GM19463 (cell line): ENCODE data around the gene FLVCR2.
"Not testable (repeated sequence)": the region's sequence is repeated elsewhere in the genome, so short reads cannot be mapped to it uniquely, and the experiment has no call there.

Source experiments
- ATAC-seq: cut with Tn5 transposase; IDR thresholded peaks from one replicate; pipeline ENCODE4 v1.9.1; 2021; ENCODE audit warnings: mild to moderate bottlenecking, moderate library complexity; ENCODE audit not compliant: unreplicated experiment

FLVCR2 gene

DNA sequence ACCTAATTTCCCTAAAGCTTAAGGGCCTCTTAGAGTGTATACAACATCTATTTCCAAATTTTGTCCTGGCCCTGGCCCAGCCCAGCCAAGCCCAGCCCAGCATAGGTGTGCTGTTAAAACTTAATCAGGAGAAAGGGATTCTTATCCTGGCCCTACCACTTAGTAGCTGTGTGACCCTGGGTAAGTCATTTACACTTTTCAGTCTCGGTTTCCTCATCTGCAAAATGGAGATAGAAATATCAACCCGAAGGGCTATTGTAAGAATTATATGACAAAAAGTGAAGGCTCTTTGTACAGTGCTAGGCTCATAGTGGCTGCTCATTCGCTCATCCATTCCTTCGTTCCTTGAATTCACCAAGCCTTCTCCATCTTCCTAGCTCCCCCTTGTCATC lies 81.8 kb downstream of the FLVCR2 start:
- no peak for ATAC-seq

DNA sequence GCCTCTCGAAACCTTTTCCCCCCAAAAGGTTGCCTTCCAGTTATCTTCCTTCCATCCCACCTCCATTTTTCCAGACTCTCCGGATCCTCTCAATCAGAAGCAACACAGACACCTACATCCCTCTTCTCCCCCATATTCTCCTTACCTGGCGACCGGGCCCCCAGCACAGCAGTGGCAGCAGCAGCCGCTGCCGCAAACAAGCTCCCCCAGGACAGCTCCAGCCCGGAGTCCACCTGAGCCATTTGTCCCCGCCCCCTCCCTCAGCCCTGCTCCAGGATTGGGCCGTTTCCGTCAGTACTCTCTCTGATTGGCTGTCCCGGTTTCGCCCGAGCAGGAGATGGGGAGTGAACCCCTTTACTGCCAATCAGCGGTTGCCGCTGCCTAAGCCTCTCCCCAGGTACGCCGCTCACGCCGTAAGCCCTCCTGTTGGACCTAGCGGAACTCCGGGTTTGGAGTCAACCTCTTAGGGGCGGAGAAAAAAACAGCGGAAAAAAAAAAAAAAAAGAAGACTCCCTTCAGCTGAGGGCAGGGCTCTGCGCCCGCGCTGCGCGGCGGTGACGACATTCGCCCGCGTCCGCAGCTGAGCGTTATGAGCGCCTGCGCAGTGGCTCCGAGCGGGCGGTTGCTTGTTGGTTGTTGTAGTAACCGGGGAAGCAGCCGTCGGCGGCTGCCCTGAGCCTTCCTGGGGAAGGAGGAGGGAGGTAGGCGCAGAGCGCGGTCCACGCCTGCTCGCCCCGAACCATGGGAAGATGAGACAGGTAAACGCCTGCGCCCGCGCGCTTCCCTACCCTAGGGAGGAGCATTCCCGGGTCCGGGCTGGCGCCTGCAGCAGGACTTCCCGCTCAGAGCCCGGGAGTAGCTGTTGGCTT lies 82.4 kb downstream of the FLVCR2 start, which contains the start of the genes ERG28 and TTLL5:
ERG28 (minus strand) TSS at position 247 of the 869 bp plus-strand sequence. CDS start 3,374 bp downstream, outside the sequence.
TTLL5 (plus strand) TSS at position 617 of the 869 bp plus-strand sequence. CDS start 1,904 bp downstream, outside the sequence.
- ATAC-seq: peak; percentile 97

DNA sequence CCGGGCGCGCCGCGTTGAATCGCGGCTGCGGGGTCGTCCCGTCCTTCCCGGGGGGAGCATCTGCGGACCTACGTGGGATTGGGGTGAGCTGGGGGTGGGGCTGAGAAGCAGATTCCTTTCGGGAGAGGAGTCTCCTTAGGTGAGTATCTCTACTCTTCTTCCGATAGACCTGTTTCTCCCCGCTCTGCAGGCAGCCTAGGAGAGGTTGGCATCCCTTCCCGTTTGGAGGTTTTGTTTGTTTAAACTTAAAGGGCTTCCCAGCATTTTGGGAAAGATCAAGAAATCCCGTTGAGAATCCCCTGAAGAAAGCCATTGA lies 83.0 kb downstream of the FLVCR2 start:
- no peak for ATAC-seq

DNA sequence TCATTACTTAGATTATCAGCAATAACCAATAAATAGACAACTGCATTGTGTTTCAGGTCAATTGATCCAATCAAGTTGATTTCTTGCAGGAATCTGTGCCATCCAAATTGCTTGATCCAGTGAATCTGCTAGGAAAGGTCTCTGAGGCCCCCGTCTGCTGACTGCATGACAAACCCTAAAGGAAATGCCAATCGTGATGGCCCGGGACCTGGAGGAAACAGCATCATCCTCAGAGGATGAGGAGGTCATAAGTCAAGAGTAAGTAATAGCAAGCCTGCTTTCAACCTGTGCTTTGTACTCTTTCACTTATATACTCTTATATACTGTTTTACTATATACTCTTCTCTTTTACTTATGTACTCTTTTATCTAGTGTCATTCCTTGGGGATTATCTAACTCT lies 84.5 kb downstream of the FLVCR2 start:
- ATAC-seq: no peak

DNA sequence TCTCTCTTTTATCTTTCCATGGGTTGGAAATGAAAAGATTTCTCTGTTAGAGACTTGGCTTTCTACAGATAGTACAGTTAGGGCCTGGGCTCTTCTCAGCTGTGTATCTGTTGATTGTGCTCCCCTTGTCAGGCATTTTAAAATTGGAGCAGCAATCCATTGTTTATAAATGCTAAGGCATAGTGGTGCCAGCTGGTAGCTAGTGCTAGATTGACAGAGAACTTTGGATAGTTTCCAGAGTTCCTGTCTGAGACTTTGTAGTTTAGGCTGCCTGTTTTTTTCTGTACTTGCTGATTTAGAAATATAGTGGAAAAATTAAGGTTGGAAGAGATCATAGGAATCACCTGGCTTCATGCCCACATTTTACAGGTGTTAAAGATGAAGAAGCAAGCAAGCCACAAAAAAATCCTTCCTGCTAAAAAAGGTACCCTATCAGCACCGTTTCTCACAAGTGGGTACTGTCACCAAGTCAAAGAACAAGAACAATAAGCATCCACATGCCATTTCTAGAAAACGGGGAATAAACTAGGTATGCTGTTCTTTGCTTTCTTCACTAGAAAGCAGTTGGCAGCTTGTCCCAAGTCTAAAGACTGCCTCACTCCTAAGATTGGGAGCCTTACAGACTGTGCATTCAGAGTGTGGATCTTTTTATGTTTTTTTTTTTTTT lies 88.8 kb downstream of the FLVCR2 start:
- ATAC-seq: no peak

DNA sequence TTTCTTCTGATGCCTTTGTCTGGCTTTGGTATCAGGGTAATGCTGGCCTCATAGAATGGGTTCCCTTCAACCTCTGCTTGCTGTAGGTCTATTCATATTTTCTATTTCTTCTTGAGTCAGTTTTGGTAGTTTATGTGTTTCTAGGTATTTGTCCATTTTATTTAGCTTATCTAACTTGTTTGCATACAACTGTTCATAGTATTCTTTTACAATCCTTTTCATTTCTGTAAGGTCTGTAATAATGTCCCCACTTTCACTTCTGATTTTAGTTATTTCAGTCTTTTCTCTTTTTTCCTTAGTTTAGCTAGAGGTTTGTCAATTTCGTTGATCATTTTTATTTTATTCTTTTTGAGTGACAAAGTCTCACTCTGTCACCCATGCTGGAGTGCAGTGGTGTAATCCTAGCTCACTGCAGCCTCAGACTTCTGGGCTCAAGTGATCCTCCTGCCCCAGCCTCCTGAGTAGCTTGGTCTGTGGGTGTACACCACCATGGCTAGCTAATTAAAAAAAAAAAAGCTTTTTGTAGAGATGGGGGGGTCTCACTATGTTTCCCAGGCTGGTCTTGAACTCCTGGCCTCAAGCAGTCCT lies 94.3 kb downstream of the FLVCR2 start:
- ATAC-seq: no peak

DNA sequence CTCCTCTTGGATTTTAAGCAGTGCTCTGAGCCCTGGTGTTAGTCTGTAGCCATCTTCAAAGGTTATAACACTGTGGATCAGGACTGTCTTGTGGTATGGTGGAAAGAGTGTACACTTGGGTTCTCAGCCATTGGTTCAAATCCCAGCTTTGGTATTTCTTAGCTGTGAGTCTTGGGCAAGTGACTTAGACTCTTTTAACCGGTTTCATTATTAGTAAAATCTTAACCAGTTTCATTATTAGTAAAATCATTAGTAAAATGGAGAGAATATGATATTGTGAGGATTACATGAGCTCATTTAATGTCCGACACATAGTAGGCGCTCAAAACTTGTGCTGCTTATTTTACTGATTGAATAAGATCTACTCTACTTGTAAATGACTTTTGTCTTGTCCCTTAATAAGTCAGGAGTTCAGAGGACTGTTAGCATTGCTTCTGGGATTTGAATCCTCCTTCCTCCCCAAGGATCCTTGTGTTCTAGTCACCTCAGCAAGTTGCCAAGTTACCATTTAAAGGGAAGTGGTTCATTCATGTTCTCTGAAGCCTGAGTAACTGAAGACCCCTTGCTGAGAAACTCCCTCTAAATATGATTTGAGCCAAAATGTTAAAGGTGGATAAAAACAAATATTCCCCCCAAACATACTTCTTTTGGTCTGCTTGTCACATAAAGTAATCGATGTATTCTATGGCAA lies 95.1 kb downstream of the FLVCR2 start:
- ATAC-seq: no peak

DNA sequence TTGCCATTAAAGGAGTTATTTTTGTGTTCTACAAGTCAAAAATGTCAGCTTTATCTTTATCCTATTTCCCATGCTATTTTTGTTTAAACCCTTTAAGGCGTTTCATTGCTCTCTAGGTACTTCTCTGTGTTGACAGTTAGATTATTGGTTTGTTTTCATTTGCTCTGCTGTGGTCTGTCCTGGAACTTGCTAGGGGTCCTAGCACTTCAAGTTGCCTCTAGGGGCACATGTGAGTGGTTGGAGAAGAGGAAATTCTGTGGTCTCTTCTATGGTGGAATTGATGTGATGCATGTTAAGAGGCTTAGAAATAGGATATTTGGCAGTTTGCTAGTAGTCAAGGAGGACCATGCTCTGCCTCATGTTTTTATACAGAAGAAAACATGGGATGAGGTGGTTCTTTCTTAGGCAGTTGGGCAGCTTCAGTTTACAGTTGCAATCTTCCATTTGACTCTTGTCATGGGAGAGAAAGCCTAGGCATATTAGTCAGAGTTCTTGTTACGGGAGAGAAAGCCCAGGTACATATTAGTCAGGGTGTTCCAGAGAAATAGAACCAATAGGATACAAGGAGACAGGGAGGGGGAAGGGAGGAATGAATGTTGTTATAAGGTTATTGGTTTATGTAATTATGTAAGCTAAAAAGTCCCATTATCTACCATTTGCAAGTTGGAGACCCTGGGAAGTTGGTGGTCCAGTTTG lies 97.0 kb downstream of the FLVCR2 start:
- no peak for ATAC-seq

DNA sequence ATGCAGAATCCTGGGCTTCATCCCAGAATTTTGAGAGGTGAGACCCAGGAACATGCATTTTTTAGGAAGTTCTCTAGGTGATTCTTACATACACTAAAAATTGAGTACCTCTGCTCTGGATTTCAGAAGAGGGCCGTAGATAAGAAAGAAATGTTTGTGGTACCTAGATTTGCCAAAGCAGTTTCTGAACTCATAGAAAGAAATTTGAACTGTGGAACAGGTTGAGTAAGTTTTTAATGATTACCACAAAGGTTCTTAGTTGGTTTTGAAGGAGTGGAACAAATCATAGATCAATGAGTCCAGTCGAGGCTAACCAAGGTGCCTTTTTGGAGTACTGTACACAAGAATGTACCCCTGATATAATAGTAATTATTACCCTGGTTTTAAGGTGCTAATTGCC lies 107.5 kb downstream of the FLVCR2 start:
- no peak for ATAC-seq

DNA sequence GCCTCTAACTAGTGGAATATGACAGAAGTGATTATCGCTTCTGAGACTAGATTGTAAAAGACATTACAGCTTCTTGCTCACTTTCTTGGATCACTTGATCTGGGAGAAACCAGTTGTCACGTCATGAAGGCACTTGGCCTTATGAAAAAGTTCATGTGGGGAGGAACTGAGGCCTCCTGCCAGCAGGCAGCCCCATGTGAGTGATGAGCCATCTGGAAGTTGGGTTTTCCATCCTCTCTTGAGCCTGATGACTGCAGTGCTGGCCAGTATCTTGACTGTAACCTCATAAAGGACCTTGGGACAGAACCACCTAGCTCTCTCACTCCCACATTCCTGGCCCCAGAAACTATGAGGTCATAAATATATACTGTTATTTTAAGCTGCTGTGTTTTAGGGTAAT lies 110.6 kb downstream of the FLVCR2 start:
- no peak for ATAC-seq

DNA sequence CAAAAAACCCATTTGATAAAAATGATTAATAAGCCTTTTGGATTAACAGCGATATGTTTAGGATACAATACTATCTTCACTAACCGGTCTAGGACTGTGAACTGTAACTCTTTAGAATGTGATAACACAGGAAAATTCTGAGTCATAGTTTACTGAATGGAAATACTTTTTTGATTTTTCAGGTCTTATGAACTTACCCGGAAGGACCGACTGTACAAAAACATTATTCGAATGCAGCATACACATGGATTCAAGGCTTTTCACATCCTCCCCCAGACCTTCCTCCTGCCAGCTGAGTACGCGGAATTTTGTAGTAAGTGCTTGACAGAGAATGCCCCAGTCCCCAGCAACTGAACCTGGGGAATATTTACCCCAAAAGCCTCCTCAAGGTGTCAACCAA lies 111.6 kb downstream of the FLVCR2 start:
- ATAC-seq: no peak

DNA sequence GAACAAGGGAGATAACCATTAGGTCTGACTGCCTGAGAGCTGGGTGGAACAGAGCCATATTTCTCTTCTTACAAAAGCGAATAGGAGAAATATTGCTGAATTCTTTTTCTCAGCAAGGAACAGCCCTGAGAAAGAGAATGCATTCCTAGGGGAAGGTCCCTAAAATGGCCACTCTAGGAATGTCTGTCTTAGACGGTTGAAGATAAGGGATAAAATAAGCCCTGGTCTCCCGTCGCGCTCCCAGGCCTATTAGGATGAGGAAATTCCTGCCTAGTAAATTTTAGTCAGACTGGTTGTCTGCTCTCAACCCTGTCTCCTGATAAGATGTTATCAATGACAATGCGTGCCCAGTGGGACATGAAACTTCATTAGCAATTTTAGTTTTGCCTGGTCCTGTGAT lies 116.6 kb downstream of the FLVCR2 start:
- ATAC-seq: not testable (repeated sequence)

DNA sequence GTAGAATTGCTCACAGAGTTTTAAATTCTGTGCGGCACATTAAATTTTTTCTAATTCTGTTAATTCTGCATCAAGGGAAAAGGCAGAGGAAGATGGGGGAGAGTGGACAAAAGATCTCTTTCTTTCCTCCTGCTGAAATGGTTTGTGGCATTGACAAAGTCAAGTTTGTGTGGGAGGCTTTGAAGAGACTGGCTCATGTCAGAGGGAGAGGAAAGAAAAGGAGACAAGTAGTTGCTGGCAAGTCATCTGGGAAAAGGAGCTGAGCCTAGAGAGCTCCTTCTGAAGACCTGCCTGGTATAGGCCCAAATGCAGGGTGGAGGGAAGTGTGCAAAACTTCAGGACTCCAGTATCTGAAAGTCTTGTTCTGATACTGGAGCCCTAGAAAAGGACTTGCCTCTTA lies 119.0 kb downstream of the FLVCR2 start:
- no peak for ATAC-seq
